ENCODE data around the gene FBXO46. TPM values are rescaled to one million over a fixed set of nuclear protein-coding genes. Genes with fewer than 3 reads are reported as not detected.
"Not testable (repeated sequence)": the region's sequence is repeated elsewhere in the genome, so short reads cannot be mapped to it uniquely, and the experiment has no call there.

Gene FBXO46
- total RNA-seq, 2 donors from 2014 or later: 9.9 to 15.0 TPM

- H3K36me3 ChIP-seq: peaks cover 29% of the 10 kb centered on the region
- peak; percentile 82 for DNase-seq (ENCODE audit: low spot score)
- H3K9me3 ChIP-seq: no peaks in the 10 kb centered on the region
- no peak for TF ChIP-seq CTCF (IDR thresholded peaks at IDR 0.05)
- ATAC-seq (ENCODE audit: insufficient number of reproducible peaks, low FRiP score, low read depth): peak; percentile 69
- H3K4me1 ChIP-seq (ENCODE audit: control insufficient read depth in 1 of 2, low read depth in 2 of 2): peaks cover 6 to 18% of the 10 kb centered on the region in 2 donors
- no peaks in the 10 kb centered on the region for H3K27me3 ChIP-seq (replicated peaks; ENCODE audit: insufficient read depth)
- peak within 1 kb of the TSS; percentile 81 to 89 for H3K27ac ChIP-seq
- peak within 1 kb of the TSS; percentile 89 for H3K4me3 ChIP-seq
Observed at GRCh38 chr19:45691516-45692186, 39.0 kb downstream of the FBXO46 start, which contains the start of gene SNRPD2. SNRPD2 (minus strand) TSS chr19:45691953; CDS start chr19:45691888, 65 bp downstream.

DNA sequence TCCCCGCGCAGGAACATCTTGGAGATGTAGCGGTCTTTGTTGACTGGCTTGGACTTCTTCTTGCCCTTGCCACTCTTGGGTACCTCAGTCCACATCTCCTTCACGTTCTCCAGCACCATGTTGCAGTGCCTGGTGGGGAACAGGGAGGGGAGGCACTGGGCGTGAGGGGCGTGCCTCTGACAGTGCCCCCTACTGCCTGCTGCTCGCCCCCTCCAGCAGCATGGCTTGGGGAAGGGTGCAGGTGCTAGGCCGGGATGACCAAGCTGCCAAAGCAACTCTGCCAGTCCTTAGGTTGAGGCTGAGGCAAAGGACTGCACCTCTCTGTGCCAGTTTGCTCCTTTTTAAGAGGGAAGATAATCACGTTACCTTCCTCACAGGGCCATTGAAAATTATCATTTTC, 43.1 kb downstream of the FBXO46 start:
- Histone ChIP-seq H3K4me3 (no peak overlapping the region), H3K27ac (no peak overlapping the region), H3K27me3 (replicated peaks; ENCODE audit: insufficient read depth) (no peaks in the 10 kb centered on the region), H3K9me3 (no peaks in the 10 kb centered on the region), H3K4me1 (ENCODE audit: control insufficient read depth in 1 of 2, low read depth in 2 of 2) (peaks cover 6 to 10% of the 10 kb centered on the region in 2 donors), H3K36me3 (peaks cover 29% of the 10 kb centered on the region)
- TF ChIP-seq CTCF (IDR thresholded peaks at IDR 0.05): no peak
- no peak for DNase-seq (ENCODE audit: low spot score)
- no peak for ATAC-seq (ENCODE audit: insufficient number of reproducible peaks, low FRiP score, low read depth)

DNA sequence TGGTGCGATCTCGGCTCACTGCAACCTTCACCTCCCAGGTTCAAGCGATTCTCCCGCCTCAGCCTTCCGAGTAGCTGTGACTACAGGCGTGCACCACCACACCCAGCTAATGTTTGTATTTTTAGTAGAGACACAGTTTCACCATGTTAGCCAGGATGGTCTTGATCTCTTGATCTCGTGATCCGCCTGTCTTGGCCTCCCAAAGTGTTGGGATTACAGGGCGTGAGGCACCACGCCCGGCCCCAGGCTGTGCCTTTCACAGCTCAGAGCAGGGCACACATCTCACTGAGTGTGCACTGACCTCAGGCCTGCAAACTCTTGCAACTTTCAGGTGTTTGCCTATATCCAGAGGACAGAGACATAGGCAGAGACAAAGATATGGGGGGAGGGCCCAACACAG, 45.7 kb downstream of the FBXO46 start:
- not testable (repeated sequence) for ATAC-seq (ENCODE audit: insufficient number of reproducible peaks, low FRiP score, low read depth); H3K4me1 ChIP-seq (ENCODE audit: control insufficient read depth in 1 of 2, low read depth in 2 of 2)
- H3K36me3 ChIP-seq: peaks cover 29% of the 10 kb centered on the region

DNA sequence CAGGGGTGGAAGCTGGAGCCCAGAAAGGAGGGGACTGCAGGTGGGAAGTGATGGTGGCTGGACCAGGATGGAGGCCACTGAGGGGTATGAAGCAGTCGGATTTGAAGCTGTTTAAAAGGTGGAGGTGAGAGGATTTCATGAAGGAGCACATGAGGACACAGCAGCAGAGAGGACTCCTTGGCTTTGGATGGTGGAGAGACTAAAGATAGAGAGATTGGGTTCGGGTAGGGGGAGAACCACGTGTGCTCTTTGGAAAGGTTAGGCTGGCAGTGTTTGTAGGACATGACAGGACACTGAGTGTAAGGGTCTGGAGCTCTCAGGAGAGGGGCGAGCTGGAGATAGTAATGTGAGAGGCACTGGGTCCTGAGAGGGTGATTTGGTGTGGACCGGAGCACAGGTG, 47.8 kb downstream of the FBXO46 start:
- Histone ChIP-seq H3K27me3 (replicated peaks; ENCODE audit: insufficient read depth) (peaks cover 11% of the 10 kb centered on the region), H3K36me3 (peaks cover 17% of the 10 kb centered on the region), H3K4me1 (ENCODE audit: control insufficient read depth in 1 of 2, low read depth in 2 of 2) (peaks cover 0 to 13% of the 10 kb centered on the region in 2 donors), H3K27ac (no peak overlapping the region), H3K4me3 (no peak overlapping the region), H3K9me3 (no peaks in the 10 kb centered on the region)
- ATAC-seq (ENCODE audit: insufficient number of reproducible peaks, low FRiP score, low read depth) (no peak), DNase-seq (ENCODE audit: low spot score) (no peak)
- TF ChIP-seq CTCF (IDR thresholded peaks at IDR 0.05): no peak

More for the DNA sequence above, 45.7 kb downstream of the FBXO46 start:
- H3K27ac ChIP-seq; H3K9me3 ChIP-seq; DNase-seq (ENCODE audit: low spot score); H3K4me3 ChIP-seq; H3K27me3 ChIP-seq (replicated peaks; ENCODE audit: insufficient read depth): not testable (repeated sequence)

GRCh38 chr19:45682117-45682516, 48.6 kb downstream of the FBXO46 start:
- Histone ChIP-seq H3K36me3 (peaks cover 9% of the 10 kb centered on the region), H3K4me1 (ENCODE audit: control insufficient read depth in 1 of 2, low read depth in 2 of 2) (peaks cover under 1 to 18% of the 10 kb centered on the region in 2 donors), H3K9me3 (no peaks in the 10 kb centered on the region), H3K27ac (peak overlapping the region; percentile 67 to 69), H3K27me3 (replicated peaks; ENCODE audit: insufficient read depth) (peaks cover 11% of the 10 kb centered on the region), H3K4me3 (peak overlapping the region; percentile 69)
- DNase-seq (ENCODE audit: low spot score) (no peak), ATAC-seq (ENCODE audit: insufficient number of reproducible peaks, low FRiP score, low read depth) (no peak)
- TF ChIP-seq CTCF (IDR thresholded peaks at IDR 0.05): no peak
